SK-N-SH (cell line): ENCODE measurements around the gene ATP11A. TPM values are rescaled to one million over a fixed set of nuclear protein-coding genes. Genes with fewer than 3 reads are reported as not detected.

ENCODE experiments used
- CTCF ChIA-PET: fragments of 300-600, 350-600 bp; formaldehyde crosslinking; extraction: SDS; loops from one replicate; lab custom pipeline; 2021; lab: Yijun Ruan, JAX
- POLR2A ChIA-PET: fragments of 350-600 bp; sonication (Branson Sonifier 250); formaldehyde crosslinking; extraction: SDS; loops from one replicate; lab custom pipeline; 2020; ENCODE audit warnings: antibody characterized with exemption, inconsistent platforms; lab: Yijun Ruan, JAX
- DNase-seq: peaks from one replicate; pipeline ENCODE4 v3.0.0; 2012
- H2AFZ ChIP-seq: fragments of 200-600 bp; sonication (generic); 2 replicates; pipeline ENCODE4 v1.8.1; 2016; ENCODE audit warnings: antibody characterized with exemption, mild to moderate bottlenecking, low read depth
- H3F3A ChIP-seq: fragments of 200-600 bp; sonication (generic); replicated peaks from 2 replicates; pipeline ENCODE3; 2016; ENCODE audit warnings: antibody characterized with exemption, mild to moderate bottlenecking; ENCODE audit not compliant: insufficient read depth
- H3K27ac ChIP-seq, 2 experiments: fragments of 200-500 bp in 1 of 2; fragments of 200-600 bp in 1 of 2; sonication (Bioruptor generic) in 1 of 2; sonication (generic), shearing (Covaris generic) in 1 of 2; 2 replicates each; pipeline versions ENCODE4 v1.5.1 to v1.6.1; 2014 to 2016; ENCODE audit warnings: low read depth in 2 of 2, inconsistent platforms in 1 of 2, low read length in 1 of 2, mild to moderate bottlenecking in 1 of 2, mixed read lengths in 1 of 2
- H3K27me3 ChIP-seq: fragments of 200-600 bp; sonication (generic), shearing (Covaris generic); 2 replicates; pipeline ENCODE4 v1.6.1; 2016; ENCODE audit warnings: mixed run types; ENCODE audit not compliant: insufficient read depth
- H3K36me3 ChIP-seq, 2 experiments: fragments of 200-500 bp in 1 of 2; fragments of 200-600 bp in 1 of 2; sonication (Bioruptor generic) in 1 of 2; sonication (generic) in 1 of 2; replicated peaks in 1 of 2; 2 replicates each; pipeline versions ENCODE3 to v1.5.1; 2014 to 2016; ENCODE audit warnings: low read length in 1 of 2, mild to moderate bottlenecking in 1 of 2; ENCODE audit not compliant: insufficient read depth in 2 of 2, control insufficient read depth in 1 of 2
- H3K4me1 ChIP-seq, 2 experiments: fragments of 200-500 bp in 1 of 2; fragments of 200-600 bp in 1 of 2; sonication (Bioruptor generic) in 1 of 2; sonication (generic), shearing (Covaris generic) in 1 of 2; 2 replicates each; pipeline versions ENCODE4 v1.5.1 to v1.6.1; 2014 to 2016; ENCODE audit warnings: low read depth in 1 of 2, low read length in 1 of 2, mixed run types in 1 of 2; ENCODE audit not compliant: insufficient read depth in 2 of 2, control insufficient read depth in 1 of 2
- H3K4me2 ChIP-seq: fragments of 200-600 bp; sonication (generic), shearing (Covaris generic); 2 replicates; pipeline ENCODE4 v1.6.1; 2017; ENCODE audit warnings: mixed run types
- H3K4me3 ChIP-seq, 2 experiments: fragments of 200-500 bp in 1 of 2; fragments of 200-600 bp in 1 of 2; sonication (Bioruptor generic) in 1 of 2; sonication (generic), shearing (Covaris generic) in 1 of 2; 2 replicates each; pipeline versions ENCODE4 v1.5.1 to v1.8.1; 2014 to 2016; ENCODE audit warnings: low read depth in 2 of 2, inconsistent platforms in 1 of 2, low read length in 1 of 2, mild to moderate bottlenecking in 1 of 2, mixed read lengths in 1 of 2, moderate library complexity in 1 of 2
- H3K79me2 ChIP-seq: fragments of 200-600 bp; sonication (generic); 2 replicates; pipeline ENCODE4 v1.8.1; 2017; ENCODE audit warnings: mild to moderate bottlenecking; ENCODE audit not compliant: insufficient read depth
- H3K9ac ChIP-seq: fragments of 200-600 bp; sonication (generic); 2 replicates; pipeline ENCODE4 v1.6.1; 2017; ENCODE audit warnings: mixed run types
- H3K9me2 ChIP-seq: fragments of 200-600 bp; sonication (generic); 2 replicates; pipeline ENCODE4 v1.6.1; 2017; ENCODE audit warnings: mixed run types
- H3K9me3 ChIP-seq: fragments of 200-600 bp; sonication (generic); 2 replicates; pipeline ENCODE4 v1.6.1; 2017; ENCODE audit warnings: mixed run types, mild to moderate bottlenecking, moderate library complexity
- H4K20me1 ChIP-seq: fragments of 200-600 bp; sonication (generic); 2 replicates; pipeline ENCODE4 v1.6.1; 2017; ENCODE audit warnings: mild to moderate bottlenecking, mixed run types; ENCODE audit not compliant: insufficient read depth
- EZH2phosphoT487 ChIP-seq: fragments of 200-600 bp; sonication (generic); IDR thresholded peaks from 2 replicates; pipeline ENCODE4 v1.6.1; 2017; ENCODE audit warnings: low read depth, mixed run types, mild to moderate bottlenecking, antibody characterized with exemption, moderate library complexity, borderline replicate concordance
- FOXJ3 ChIP-seq: sonication (generic); formaldehyde crosslinking; IDR thresholded peaks from 2 replicates; pipeline ENCODE4 v1.5.1; 2020; ENCODE audit warnings: mild to moderate bottlenecking, missing genetic modification reagents
- FOXM1 ChIP-seq: IDR thresholded peaks from 2 replicates; pipeline ENCODE4 v1.4.0; 2012; ENCODE audit warnings: low read depth, mild to moderate bottlenecking
- GABPA ChIP-seq: IDR thresholded peaks from 2 replicates; pipeline ENCODE4 v1.4.0; 2012; ENCODE audit warnings: low read depth, mild to moderate bottlenecking
- GATA2 ChIP-seq: sonication (generic); formaldehyde crosslinking; IDR thresholded peaks from 2 replicates; pipeline ENCODE4 v1.5.0; 2020; ENCODE audit warnings: mild to moderate bottlenecking, missing genetic modification reagents
- MXI1 ChIP-seq: IDR thresholded peaks from 2 replicates; pipeline ENCODE4 v1.6.1; 2012; ENCODE audit warnings: mild to moderate bottlenecking, low read depth, low read length, improper control_type of control experiment
- RAD21 ChIP-seq: IDR thresholded peaks from 2 replicates; pipeline ENCODE4 v1.6.1; 2012; ENCODE audit warnings: mild to moderate bottlenecking, low read length
- RXRA ChIP-seq: IDR thresholded peaks from 2 replicates; pipeline ENCODE4 v1.4.0; 2012; ENCODE audit warnings: low read depth, mild to moderate bottlenecking, borderline replicate concordance
- SIN3A ChIP-seq: IDR thresholded peaks from 2 replicates; pipeline ENCODE4 v1.6.1; 2012; ENCODE audit warnings: low read depth, mild to moderate bottlenecking, low read length, moderate library complexity, borderline replicate concordance
- SMC3 ChIP-seq: IDR thresholded peaks from 2 replicates; pipeline ENCODE4 v1.6.1; 2012; ENCODE audit warnings: low read depth, low read length, improper control_type of control experiment
- TAF1 ChIP-seq: IDR thresholded peaks from 2 replicates; pipeline ENCODE4 v1.6.1; 2012; ENCODE audit warnings: low read depth, mild to moderate bottlenecking, low read length, moderate library complexity, borderline replicate concordance
- ZBTB33 ChIP-seq: IDR thresholded peaks from 2 replicates; pipeline ENCODE4 v1.4.0; 2012; ENCODE audit warnings: low read depth, borderline replicate concordance
- WGBS: methylation state at CpG from one replicate; pipeline ENCODE4 v1.1.6; 2017; ENCODE audit warnings: low lambda C conversion rate; 5-methylcytosine and 5-hydroxymethylcytosine counted together
- polyA plus RNA-seq, 3 experiments: library from polyadenylated mRNA; depleted of rRNA; stranded (reverse); fragments of >200 nt; gene quantifications; 2 replicates each; pipeline ENCODE4 v1.2.3, GENCODE V29; 2012
- TF ChIP-seq, protein P1 (sequence below): IDR thresholded peaks from 2 replicates; pipeline ENCODE4; 2012
- TF ChIP-seq, protein P2 (sequence below): IDR thresholded peaks from 2 replicates; pipeline ENCODE4 v1.6.1; 2012; ENCODE audit warnings: mild to moderate bottlenecking, low read depth, low read length, moderate library complexity

Gene ATP11A
- polyA plus RNA-seq, 1 of the 3 experiments (the other 2 are of a cell fraction): 4.1 TPM

DNA sequence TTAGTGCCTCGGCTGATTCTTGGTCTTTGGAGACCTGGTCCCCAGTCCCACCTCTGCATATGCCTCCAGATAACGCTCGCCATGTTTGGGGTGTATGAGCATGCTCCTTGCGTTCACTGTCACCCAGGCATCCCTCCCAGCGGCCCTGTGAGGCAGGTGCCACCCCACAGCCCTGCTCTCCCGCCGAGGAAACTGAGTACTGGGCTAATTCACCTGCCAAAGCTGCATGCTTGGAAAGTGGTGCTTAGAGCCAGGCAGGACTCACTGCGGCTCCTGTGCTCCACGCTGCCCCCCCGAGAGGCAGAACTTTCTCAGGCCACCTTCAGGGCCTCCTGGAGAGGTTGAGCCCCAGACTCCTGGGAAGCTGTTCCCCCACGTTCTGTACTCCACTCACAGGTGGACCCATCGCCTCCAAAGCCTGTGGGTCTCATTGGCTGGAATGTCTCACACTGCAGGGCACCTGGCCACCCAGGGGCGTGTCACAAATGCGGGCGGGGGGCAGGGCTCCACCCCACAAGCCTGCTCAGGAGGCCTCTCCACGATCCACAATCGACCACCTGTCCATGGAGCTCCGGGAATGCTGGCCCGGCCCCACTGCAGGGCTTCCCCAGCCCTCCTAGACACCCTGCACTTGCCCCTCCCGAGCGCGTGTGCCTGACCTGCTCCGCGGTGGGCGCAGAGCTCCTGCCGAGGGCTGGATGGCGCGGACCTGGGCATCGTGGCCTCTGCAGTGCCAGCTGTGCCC lies 64.6 kb downstream of the ATP11A start:
- H3K4me1 ChIP-seq: peaks cover 0 to 6% of the 10 kb centered on the region in 2 experiments; a peak in 1 of 4 replicates
- H3K9ac ChIP-seq: no peak overlapping the region
- no peaks in the 10 kb centered on the region for H4K20me1 ChIP-seq
- no peaks in the 10 kb centered on the region for H3K9me3 ChIP-seq
- CTCF ChIA-PET: no interaction called here
- no peaks in the 10 kb centered on the region for H3K9me2 ChIP-seq
- no peaks in the 10 kb centered on the region for H3K27me3 ChIP-seq
- no peaks in the 10 kb centered on the region; the same call in 1 of the 2 replicates for H3K79me2 ChIP-seq
- no peak for DNase-seq
- peaks cover 0 to 2% of the 10 kb centered on the region in 2 experiments for H3K36me3 ChIP-seq
- H3K4me3 ChIP-seq: no peak overlapping the region
- no peak overlapping the region for H2AFZ ChIP-seq
- H3F3A ChIP-seq: no peaks in the 10 kb centered on the region
- POLR2A ChIA-PET: no interaction called here
- TF ChIP-seq, protein P1, sequence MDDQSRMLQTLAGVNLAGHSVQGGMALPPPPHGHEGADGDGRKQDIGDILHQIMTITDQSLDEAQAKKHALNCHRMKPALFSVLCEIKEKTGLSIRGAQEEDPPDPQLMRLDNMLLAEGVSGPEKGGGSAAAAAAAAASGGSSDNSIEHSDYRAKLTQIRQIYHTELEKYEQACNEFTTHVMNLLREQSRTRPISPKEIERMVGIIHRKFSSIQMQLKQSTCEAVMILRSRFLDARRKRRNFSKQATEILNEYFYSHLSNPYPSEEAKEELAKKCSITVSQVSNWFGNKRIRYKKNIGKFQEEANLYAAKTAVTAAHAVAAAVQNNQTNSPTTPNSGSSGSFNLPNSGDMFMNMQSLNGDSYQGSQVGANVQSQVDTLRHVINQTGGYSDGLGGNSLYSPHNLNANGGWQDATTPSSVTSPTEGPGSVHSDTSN: no peak
- TF ChIP-seq GABPA: no peak
- no peak for TF ChIP-seq FOXJ3 (CRISPR knock-in tag)
- TF ChIP-seq GATA2: no peak
- no peak for TF ChIP-seq RXRA
- TF ChIP-seq EZH2phosphoT487: no peak
- no peak for TF ChIP-seq ZBTB33
- TF ChIP-seq MXI1: no peak
- TF ChIP-seq, protein P2, sequence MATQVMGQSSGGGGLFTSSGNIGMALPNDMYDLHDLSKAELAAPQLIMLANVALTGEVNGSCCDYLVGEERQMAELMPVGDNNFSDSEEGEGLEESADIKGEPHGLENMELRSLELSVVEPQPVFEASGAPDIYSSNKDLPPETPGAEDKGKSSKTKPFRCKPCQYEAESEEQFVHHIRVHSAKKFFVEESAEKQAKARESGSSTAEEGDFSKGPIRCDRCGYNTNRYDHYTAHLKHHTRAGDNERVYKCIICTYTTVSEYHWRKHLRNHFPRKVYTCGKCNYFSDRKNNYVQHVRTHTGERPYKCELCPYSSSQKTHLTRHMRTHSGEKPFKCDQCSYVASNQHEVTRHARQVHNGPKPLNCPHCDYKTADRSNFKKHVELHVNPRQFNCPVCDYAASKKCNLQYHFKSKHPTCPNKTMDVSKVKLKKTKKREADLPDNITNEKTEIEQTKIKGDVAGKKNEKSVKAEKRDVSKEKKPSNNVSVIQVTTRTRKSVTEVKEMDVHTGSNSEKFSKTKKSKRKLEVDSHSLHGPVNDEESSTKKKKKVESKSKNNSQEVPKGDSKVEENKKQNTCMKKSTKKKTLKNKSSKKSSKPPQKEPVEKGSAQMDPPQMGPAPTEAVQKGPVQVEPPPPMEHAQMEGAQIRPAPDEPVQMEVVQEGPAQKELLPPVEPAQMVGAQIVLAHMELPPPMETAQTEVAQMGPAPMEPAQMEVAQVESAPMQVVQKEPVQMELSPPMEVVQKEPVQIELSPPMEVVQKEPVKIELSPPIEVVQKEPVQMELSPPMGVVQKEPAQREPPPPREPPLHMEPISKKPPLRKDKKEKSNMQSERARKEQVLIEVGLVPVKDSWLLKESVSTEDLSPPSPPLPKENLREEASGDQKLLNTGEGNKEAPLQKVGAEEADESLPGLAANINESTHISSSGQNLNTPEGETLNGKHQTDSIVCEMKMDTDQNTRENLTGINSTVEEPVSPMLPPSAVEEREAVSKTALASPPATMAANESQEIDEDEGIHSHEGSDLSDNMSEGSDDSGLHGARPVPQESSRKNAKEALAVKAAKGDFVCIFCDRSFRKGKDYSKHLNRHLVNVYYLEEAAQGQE: no peak
- TF ChIP-seq RAD21: no peak
- no peak for TF ChIP-seq SMC3
- no peak for TF ChIP-seq SIN3A
- TF ChIP-seq FOXM1: no peak
- TF ChIP-seq TAF1: no peak
- TF ChIP-seq, all 33 proteins: peak for 0
- WGBS: 91% methylated on average over 14 of the region's 29 CpGs
- Histone ChIP-seq H3K27ac (no peak overlapping the region), H3K4me2 (no peak overlapping the region)
